Transverse colon (tissue), 4 donors: Measurements from ENCODE around the gene PTPRD.

Experiments used
- CTCF ChIP-seq, 5 experiments: fragments of 200-600 bp in 3 of 5; fragments of 450-650 bp in 2 of 5; sonication (generic) in 3 of 5; IDR thresholded peaks; 1 replicate in 2 of 5; 2 replicates in 3 of 5; pipeline ENCODE4 v1.5.1; 2016 to 2017; ENCODE audit warnings: antibody characterized with exemption in 5 of 5, inconsistent platforms in 3 of 5, mild to moderate bottlenecking in 2 of 5, moderate library complexity in 1 of 5
- POLR2AphosphoS5 ChIP-seq, 3 donors: sonication (generic); formaldehyde crosslinking; IDR thresholded peaks; one replicate each; pipeline ENCODE4 v1.6.1; 2016; ENCODE audit warnings: antibody characterized with exemption in 3 of 3

GRCh38 chr9:8955315-8955714 is 1657.5 kb downstream of the PTPRD start:
- TF ChIP-seq CTCF (IDR thresholded peaks at IDR 0.05) (no peak), POLR2AphosphoS5 (IDR thresholded peaks at IDR 0.05) (no peak)
